SK-N-SH (cell line): ENCODE data around the gene CCNF. TPM values are rescaled to one million over a fixed set of nuclear protein-coding genes. Genes with fewer than 3 reads are reported as not detected.

Experiments
- CTCF ChIA-PET: fragments of 300-600, 350-600 bp; formaldehyde crosslinking; extraction: SDS; loops from one replicate; lab custom pipeline; 2021; lab: Yijun Ruan, JAX
- POLR2A ChIA-PET: fragments of 350-600 bp; sonication (Branson Sonifier 250); formaldehyde crosslinking; extraction: SDS; loops from one replicate; lab custom pipeline; 2020; ENCODE audit warnings: antibody characterized with exemption, inconsistent platforms; lab: Yijun Ruan, JAX
- DNase-seq: peaks from one replicate; pipeline ENCODE4 v3.0.0; 2012
- H2AFZ ChIP-seq: fragments of 200-600 bp; sonication (generic); 2 replicates; pipeline ENCODE4 v1.8.1; 2016; ENCODE audit warnings: antibody characterized with exemption, mild to moderate bottlenecking, low read depth
- H3F3A ChIP-seq: fragments of 200-600 bp; sonication (generic); replicated peaks from 2 replicates; pipeline ENCODE3; 2016; ENCODE audit warnings: antibody characterized with exemption, mild to moderate bottlenecking; ENCODE audit not compliant: insufficient read depth
- H3K27ac ChIP-seq, 2 experiments: fragments of 200-500 bp in 1 of 2; fragments of 200-600 bp in 1 of 2; sonication (Bioruptor generic) in 1 of 2; sonication (generic), shearing (Covaris generic) in 1 of 2; 2 replicates each; pipeline versions ENCODE4 v1.5.1 to v1.6.1; 2014 to 2016; ENCODE audit warnings: low read depth in 2 of 2, inconsistent platforms in 1 of 2, low read length in 1 of 2, mild to moderate bottlenecking in 1 of 2, mixed read lengths in 1 of 2
- H3K27me3 ChIP-seq: fragments of 200-600 bp; sonication (generic), shearing (Covaris generic); 2 replicates; pipeline ENCODE4 v1.6.1; 2016; ENCODE audit warnings: mixed run types; ENCODE audit not compliant: insufficient read depth
- H3K36me3 ChIP-seq, 2 experiments: fragments of 200-500 bp in 1 of 2; fragments of 200-600 bp in 1 of 2; sonication (Bioruptor generic) in 1 of 2; sonication (generic) in 1 of 2; replicated peaks in 1 of 2; 2 replicates each; pipeline versions ENCODE3 to v1.5.1; 2014 to 2016; ENCODE audit warnings: low read length in 1 of 2, mild to moderate bottlenecking in 1 of 2; ENCODE audit not compliant: insufficient read depth in 2 of 2, control insufficient read depth in 1 of 2
- H3K4me1 ChIP-seq, 2 experiments: fragments of 200-500 bp in 1 of 2; fragments of 200-600 bp in 1 of 2; sonication (Bioruptor generic) in 1 of 2; sonication (generic), shearing (Covaris generic) in 1 of 2; 2 replicates each; pipeline versions ENCODE4 v1.5.1 to v1.6.1; 2014 to 2016; ENCODE audit warnings: low read depth in 1 of 2, low read length in 1 of 2, mixed run types in 1 of 2; ENCODE audit not compliant: insufficient read depth in 2 of 2, control insufficient read depth in 1 of 2
- H3K4me2 ChIP-seq: fragments of 200-600 bp; sonication (generic), shearing (Covaris generic); 2 replicates; pipeline ENCODE4 v1.6.1; 2017; ENCODE audit warnings: mixed run types
- H3K4me3 ChIP-seq, 2 experiments: fragments of 200-500 bp in 1 of 2; fragments of 200-600 bp in 1 of 2; sonication (Bioruptor generic) in 1 of 2; sonication (generic), shearing (Covaris generic) in 1 of 2; 2 replicates each; pipeline versions ENCODE4 v1.5.1 to v1.8.1; 2014 to 2016; ENCODE audit warnings: low read depth in 2 of 2, inconsistent platforms in 1 of 2, low read length in 1 of 2, mild to moderate bottlenecking in 1 of 2, mixed read lengths in 1 of 2, moderate library complexity in 1 of 2
- H3K79me2 ChIP-seq: fragments of 200-600 bp; sonication (generic); 2 replicates; pipeline ENCODE4 v1.8.1; 2017; ENCODE audit warnings: mild to moderate bottlenecking; ENCODE audit not compliant: insufficient read depth
- H3K9ac ChIP-seq: fragments of 200-600 bp; sonication (generic); 2 replicates; pipeline ENCODE4 v1.6.1; 2017; ENCODE audit warnings: mixed run types
- H3K9me2 ChIP-seq: fragments of 200-600 bp; sonication (generic); 2 replicates; pipeline ENCODE4 v1.6.1; 2017; ENCODE audit warnings: mixed run types
- H3K9me3 ChIP-seq: fragments of 200-600 bp; sonication (generic); 2 replicates; pipeline ENCODE4 v1.6.1; 2017; ENCODE audit warnings: mixed run types, mild to moderate bottlenecking, moderate library complexity
- H4K20me1 ChIP-seq: fragments of 200-600 bp; sonication (generic); 2 replicates; pipeline ENCODE4 v1.6.1; 2017; ENCODE audit warnings: mild to moderate bottlenecking, mixed run types; ENCODE audit not compliant: insufficient read depth
- CHD2 ChIP-seq: fragments of 150-350 bp; IDR thresholded peaks from 2 replicates; pipeline ENCODE4 v1.6.1; 2018; ENCODE audit warnings: low read length; ENCODE audit not compliant: partially characterized antibody
- ELF1 ChIP-seq: IDR thresholded peaks from 2 replicates; pipeline ENCODE4 v1.4.0; 2012
- EP300 ChIP-seq, 2 experiments: IDR thresholded peaks; 2 replicates each; pipeline versions ENCODE4 v1.4.0 to v1.6.1; 2012; ENCODE audit warnings: borderline replicate concordance in 1 of 2, low read depth in 1 of 2, low read length in 1 of 2
- FOXJ3 ChIP-seq: sonication (generic); formaldehyde crosslinking; IDR thresholded peaks from 2 replicates; pipeline ENCODE4 v1.5.1; 2020; ENCODE audit warnings: mild to moderate bottlenecking, missing genetic modification reagents
- FOXM1 ChIP-seq: IDR thresholded peaks from 2 replicates; pipeline ENCODE4 v1.4.0; 2012; ENCODE audit warnings: low read depth, mild to moderate bottlenecking
- JUND ChIP-seq: IDR thresholded peaks from 2 replicates; pipeline ENCODE4 v1.4.0; 2012
- MEF2A ChIP-seq: IDR thresholded peaks from 2 replicates; pipeline ENCODE4 v1.4.0; 2012; ENCODE audit warnings: low read depth, borderline replicate concordance
- MXI1 ChIP-seq: IDR thresholded peaks from 2 replicates; pipeline ENCODE4 v1.6.1; 2012; ENCODE audit warnings: mild to moderate bottlenecking, low read depth, low read length, improper control_type of control experiment
- NRF1 ChIP-seq: IDR thresholded peaks from 2 replicates; pipeline ENCODE4 v1.6.1; 2012; ENCODE audit warnings: low read depth, mild to moderate bottlenecking, low read length
- RAD21 ChIP-seq: IDR thresholded peaks from 2 replicates; pipeline ENCODE4 v1.6.1; 2012; ENCODE audit warnings: mild to moderate bottlenecking, low read length
- RFX5 ChIP-seq: IDR thresholded peaks from 2 replicates; pipeline ENCODE4 v1.6.1; 2012; ENCODE audit warnings: mild to moderate bottlenecking, improper control_type of control experiment, low read length
- SIN3A ChIP-seq: IDR thresholded peaks from 2 replicates; pipeline ENCODE4 v1.6.1; 2012; ENCODE audit warnings: low read depth, mild to moderate bottlenecking, low read length, moderate library complexity, borderline replicate concordance
- SMC3 ChIP-seq: IDR thresholded peaks from 2 replicates; pipeline ENCODE4 v1.6.1; 2012; ENCODE audit warnings: low read depth, low read length, improper control_type of control experiment
- YY1 ChIP-seq: IDR thresholded peaks from 2 replicates; pipeline ENCODE4 v1.4.0; 2012; ENCODE audit warnings: low read depth, mild to moderate bottlenecking
- WGBS: methylation state at CpG from one replicate; pipeline ENCODE4 v1.1.6; 2017; ENCODE audit warnings: low lambda C conversion rate; 5-methylcytosine and 5-hydroxymethylcytosine counted together
- polyA plus RNA-seq, 3 experiments: library from polyadenylated mRNA; depleted of rRNA; stranded (reverse); fragments of >200 nt; gene quantifications; 2 replicates each; pipeline ENCODE4 v1.2.3, GENCODE V29; 2012
- TF ChIP-seq, protein P1 (sequence below): IDR thresholded peaks from 2 replicates; pipeline ENCODE4; 2012
- TF ChIP-seq, protein P2 (sequence below): fragments of 150-350 bp; IDR thresholded peaks from 2 replicates; pipeline ENCODE4 v1.6.1; 2017; ENCODE audit warnings: antibody characterized with exemption, low read length, low read depth, borderline replicate concordance
- TF ChIP-seq, protein P3 (sequence below): IDR thresholded peaks from 2 replicates; pipeline ENCODE4 v1.6.1; 2012; ENCODE audit warnings: mild to moderate bottlenecking, low read depth, low read length, moderate library complexity
- TF ChIP-seq, protein P4 (sequence below): fragments of 200-600 bp; sonication (generic); IDR thresholded peaks from 2 replicates; pipeline ENCODE4 v1.6.1; 2017; ENCODE audit warnings: antibody characterized with exemption, mild to moderate bottlenecking, moderate library complexity

Gene CCNF
- polyA plus RNA-seq, 1 of the 3 experiments (the other 2 are of a cell fraction) = 4.6 TPM

DNA sequence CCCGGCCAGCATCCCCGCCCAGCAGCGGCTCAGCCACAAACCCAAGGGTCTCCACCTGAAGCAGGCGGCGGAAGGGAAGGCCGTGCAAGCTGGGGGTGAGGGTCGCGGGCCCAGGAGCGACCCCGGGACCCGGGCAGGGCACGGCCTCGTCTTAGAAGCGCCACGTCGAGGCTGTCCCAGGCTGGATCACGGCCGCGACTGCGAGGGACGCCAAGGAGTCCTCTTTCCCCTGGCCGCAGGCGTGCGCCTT is 538 bp upstream of the CCNF start:
- H3K4me1 ChIP-seq = peaks cover 10 to 31% of the 10 kb centered on the region in 2 experiments
- CTCF ChIA-PET = interaction anchor here (0.8 to 3.2 kb wide), 12 partner anchors 12 to 160 kb away, joined by 3 to 45 read pairs (median 5); partner anchors contain the start of genes ABCA3 and ATP6V0C
- no peaks in the 10 kb centered on the region for H3K27me3 ChIP-seq
- H3K79me2 ChIP-seq = peaks cover 44% of the 10 kb centered on the region
- H3F3A ChIP-seq = no peaks in the 10 kb centered on the region
- no CpG with 5 or more reads among the region's 24 CpGs for WGBS
- TF ChIP-seq RAD21 = 0 out of 2 replicates have a peak, but pooled peaks have one; percentile 5
- TF ChIP-seq, protein P1, sequence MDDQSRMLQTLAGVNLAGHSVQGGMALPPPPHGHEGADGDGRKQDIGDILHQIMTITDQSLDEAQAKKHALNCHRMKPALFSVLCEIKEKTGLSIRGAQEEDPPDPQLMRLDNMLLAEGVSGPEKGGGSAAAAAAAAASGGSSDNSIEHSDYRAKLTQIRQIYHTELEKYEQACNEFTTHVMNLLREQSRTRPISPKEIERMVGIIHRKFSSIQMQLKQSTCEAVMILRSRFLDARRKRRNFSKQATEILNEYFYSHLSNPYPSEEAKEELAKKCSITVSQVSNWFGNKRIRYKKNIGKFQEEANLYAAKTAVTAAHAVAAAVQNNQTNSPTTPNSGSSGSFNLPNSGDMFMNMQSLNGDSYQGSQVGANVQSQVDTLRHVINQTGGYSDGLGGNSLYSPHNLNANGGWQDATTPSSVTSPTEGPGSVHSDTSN = no peak
- POLR2A ChIA-PET = interaction anchor here (1.4 to 2.1 kb wide), 2 partner anchors 55 to 88 kb away, joined by 3 to 7 read pairs; partner anchors contain the start of gene ABCA3
- H3K9ac ChIP-seq = peak overlapping the region; percentile 77
- DNase-seq = no peak
- H3K9me3 ChIP-seq = no peaks in the 10 kb centered on the region
- H3K36me3 ChIP-seq = peaks cover 7 to 11% of the 10 kb centered on the region in 2 experiments
- H3K4me3 ChIP-seq = peak overlapping the region; percentile 84 to 89
- no peaks in the 10 kb centered on the region for H3K9me2 ChIP-seq
- peaks cover 12% of the 10 kb centered on the region; the same call in 1 of the 2 replicates for H4K20me1 ChIP-seq
- H2AFZ ChIP-seq = peak overlapping the region; percentile 96; the same call in 1 of the 2 replicates
- H3K27ac ChIP-seq = peak overlapping the region in 1 of 2 experiments; percentile 86; a peak in 2 of 4 replicates
- H3K4me2 ChIP-seq = peak overlapping the region; percentile 80

DNA sequence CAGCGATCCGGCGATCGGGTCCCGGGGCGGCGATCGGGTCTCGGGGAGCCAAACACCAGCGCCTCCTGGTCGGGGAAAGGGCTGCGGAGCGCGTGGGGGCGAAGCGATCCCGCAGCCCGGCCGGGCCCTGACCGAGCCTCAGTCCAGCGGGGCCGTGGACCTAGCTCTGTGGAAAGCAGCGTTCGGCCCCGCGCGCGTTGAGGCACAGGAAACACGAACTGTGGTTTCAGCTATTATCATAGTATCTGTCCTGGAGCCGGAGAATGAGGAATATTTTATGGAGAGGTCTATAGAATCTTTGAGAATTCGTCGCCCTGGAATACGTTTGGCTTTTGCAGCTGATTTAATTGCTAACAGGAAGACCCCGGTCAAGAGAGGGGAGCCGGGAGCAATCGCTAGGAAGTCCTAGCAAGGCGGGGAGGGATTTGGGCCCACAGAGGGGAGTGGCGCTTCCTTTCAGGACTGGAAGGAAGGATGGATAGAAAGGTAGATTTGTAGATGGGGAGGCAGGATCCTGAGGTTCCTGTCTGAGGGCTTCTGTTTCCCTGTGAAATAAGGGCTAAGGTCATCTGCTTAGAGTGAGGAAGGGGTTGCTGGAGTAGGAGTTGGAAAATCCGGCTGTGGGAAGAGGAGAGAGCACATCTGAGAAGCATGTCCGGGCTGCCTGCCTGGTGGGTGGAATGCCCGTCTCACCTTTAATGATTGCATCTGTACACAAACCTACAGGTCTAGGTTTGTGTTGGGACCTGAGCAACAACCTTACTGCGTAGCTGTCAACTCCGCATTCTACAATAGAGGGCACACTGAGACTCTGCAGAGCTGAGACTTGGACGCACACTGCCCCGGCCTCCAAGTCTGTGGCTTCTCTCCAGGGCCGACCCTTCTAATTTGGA is 770 bp downstream of the CCNF start:
- peaks cover 50% of the 10 kb centered on the region for H3K79me2 ChIP-seq
- no peaks in the 10 kb centered on the region for H3K9me3 ChIP-seq
- H3F3A ChIP-seq = no peaks in the 10 kb centered on the region
- CTCF ChIA-PET = interaction anchor here (0.7 to 3.2 kb wide), 28 partner anchors 11 to 235 kb away, joined by 3 to 45 read pairs (median 4); partner anchors contain the start of genes ABCA3, ATP6V0C, CEMP1 and PGP
- no peaks in the 10 kb centered on the region for H3K27me3 ChIP-seq
- POLR2A ChIA-PET = interaction anchor here (1.1 to 1.9 kb wide), 2 partner anchors 45 to 71 kb away, joined by 4 to 7 read pairs; partner anchors contain the start of gene TBC1D24
- DNase-seq = peak; percentile 51
- TF ChIP-seq ELF1 = no peak
- TF ChIP-seq RFX5 = no peak
- TF ChIP-seq SIN3A = no peak
- TF ChIP-seq, protein P2, sequence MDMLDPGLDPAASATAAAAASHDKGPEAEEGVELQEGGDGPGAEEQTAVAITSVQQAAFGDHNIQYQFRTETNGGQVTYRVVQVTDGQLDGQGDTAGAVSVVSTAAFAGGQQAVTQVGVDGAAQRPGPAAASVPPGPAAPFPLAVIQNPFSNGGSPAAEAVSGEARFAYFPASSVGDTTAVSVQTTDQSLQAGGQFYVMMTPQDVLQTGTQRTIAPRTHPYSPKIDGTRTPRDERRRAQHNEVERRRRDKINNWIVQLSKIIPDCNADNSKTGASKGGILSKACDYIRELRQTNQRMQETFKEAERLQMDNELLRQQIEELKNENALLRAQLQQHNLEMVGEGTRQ = no peak
- no peak for TF ChIP-seq FOXJ3 (CRISPR knock-in tag)
- TF ChIP-seq EP300 (IDR thresholded peaks at IDR 0.05; ENCODE audit: borderline replicate concordance in 1 of 2, low read depth in 1 of 2, low read length in 1 of 2) = no peak
- TF ChIP-seq FOXM1 = no peak
- TF ChIP-seq YY1 = no peak
- peak; percentile 61 for TF ChIP-seq RAD21
- TF ChIP-seq, protein P3, sequence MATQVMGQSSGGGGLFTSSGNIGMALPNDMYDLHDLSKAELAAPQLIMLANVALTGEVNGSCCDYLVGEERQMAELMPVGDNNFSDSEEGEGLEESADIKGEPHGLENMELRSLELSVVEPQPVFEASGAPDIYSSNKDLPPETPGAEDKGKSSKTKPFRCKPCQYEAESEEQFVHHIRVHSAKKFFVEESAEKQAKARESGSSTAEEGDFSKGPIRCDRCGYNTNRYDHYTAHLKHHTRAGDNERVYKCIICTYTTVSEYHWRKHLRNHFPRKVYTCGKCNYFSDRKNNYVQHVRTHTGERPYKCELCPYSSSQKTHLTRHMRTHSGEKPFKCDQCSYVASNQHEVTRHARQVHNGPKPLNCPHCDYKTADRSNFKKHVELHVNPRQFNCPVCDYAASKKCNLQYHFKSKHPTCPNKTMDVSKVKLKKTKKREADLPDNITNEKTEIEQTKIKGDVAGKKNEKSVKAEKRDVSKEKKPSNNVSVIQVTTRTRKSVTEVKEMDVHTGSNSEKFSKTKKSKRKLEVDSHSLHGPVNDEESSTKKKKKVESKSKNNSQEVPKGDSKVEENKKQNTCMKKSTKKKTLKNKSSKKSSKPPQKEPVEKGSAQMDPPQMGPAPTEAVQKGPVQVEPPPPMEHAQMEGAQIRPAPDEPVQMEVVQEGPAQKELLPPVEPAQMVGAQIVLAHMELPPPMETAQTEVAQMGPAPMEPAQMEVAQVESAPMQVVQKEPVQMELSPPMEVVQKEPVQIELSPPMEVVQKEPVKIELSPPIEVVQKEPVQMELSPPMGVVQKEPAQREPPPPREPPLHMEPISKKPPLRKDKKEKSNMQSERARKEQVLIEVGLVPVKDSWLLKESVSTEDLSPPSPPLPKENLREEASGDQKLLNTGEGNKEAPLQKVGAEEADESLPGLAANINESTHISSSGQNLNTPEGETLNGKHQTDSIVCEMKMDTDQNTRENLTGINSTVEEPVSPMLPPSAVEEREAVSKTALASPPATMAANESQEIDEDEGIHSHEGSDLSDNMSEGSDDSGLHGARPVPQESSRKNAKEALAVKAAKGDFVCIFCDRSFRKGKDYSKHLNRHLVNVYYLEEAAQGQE = no peak
- TF ChIP-seq NRF1 = no peak
- peak; percentile 41 for TF ChIP-seq SMC3
- TF ChIP-seq MXI1 = peak; percentile 54; the same call in 1 of the 2 replicates
- TF ChIP-seq, protein P4, sequence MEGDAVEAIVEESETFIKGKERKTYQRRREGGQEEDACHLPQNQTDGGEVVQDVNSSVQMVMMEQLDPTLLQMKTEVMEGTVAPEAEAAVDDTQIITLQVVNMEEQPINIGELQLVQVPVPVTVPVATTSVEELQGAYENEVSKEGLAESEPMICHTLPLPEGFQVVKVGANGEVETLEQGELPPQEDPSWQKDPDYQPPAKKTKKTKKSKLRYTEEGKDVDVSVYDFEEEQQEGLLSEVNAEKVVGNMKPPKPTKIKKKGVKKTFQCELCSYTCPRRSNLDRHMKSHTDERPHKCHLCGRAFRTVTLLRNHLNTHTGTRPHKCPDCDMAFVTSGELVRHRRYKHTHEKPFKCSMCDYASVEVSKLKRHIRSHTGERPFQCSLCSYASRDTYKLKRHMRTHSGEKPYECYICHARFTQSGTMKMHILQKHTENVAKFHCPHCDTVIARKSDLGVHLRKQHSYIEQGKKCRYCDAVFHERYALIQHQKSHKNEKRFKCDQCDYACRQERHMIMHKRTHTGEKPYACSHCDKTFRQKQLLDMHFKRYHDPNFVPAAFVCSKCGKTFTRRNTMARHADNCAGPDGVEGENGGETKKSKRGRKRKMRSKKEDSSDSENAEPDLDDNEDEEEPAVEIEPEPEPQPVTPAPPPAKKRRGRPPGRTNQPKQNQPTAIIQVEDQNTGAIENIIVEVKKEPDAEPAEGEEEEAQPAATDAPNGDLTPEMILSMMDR = no peak; the same call in 1 of the 2 replicates
- TF ChIP-seq MEF2A = no peak
- TF ChIP-seq JUND = no peak
- no peak for TF ChIP-seq CHD2
- H3K9ac ChIP-seq = peak overlapping the region; percentile 88
- peaks cover 11 to 17% of the 10 kb centered on the region in 2 experiments for H3K36me3 ChIP-seq
- H3K4me3 ChIP-seq = peak overlapping the region; percentile 89 to 94
- 8% methylated on average over 22 of the region's 46 CpGs for WGBS
- H4K20me1 ChIP-seq = peaks cover 12% of the 10 kb centered on the region; the same call in 1 of the 2 replicates
- peak overlapping the region; percentile 90 for H3K4me2 ChIP-seq
- H3K9me2 ChIP-seq = no peaks in the 10 kb centered on the region
- peak overlapping the region; percentile 13 to 78; a peak in 3 of 4 replicates for H3K27ac ChIP-seq
- peaks cover 10 to 31% of the 10 kb centered on the region in 2 experiments for H3K4me1 ChIP-seq
- peak overlapping the region; percentile 71 for H2AFZ ChIP-seq
